IPS-11a (cell line): ENCODE measurements around the gene CABP4.
A peak's percentile ranks its signal among the peaks of the same experiment; 100 is the strongest.

Source experiments
- H3K4me3 ChIP-seq: one replicate; pipeline ENCODE4 v1.5.1; 2013; ENCODE audit warnings: low read depth, low read length, control low read depth

The CABP4 gene

DNA sequence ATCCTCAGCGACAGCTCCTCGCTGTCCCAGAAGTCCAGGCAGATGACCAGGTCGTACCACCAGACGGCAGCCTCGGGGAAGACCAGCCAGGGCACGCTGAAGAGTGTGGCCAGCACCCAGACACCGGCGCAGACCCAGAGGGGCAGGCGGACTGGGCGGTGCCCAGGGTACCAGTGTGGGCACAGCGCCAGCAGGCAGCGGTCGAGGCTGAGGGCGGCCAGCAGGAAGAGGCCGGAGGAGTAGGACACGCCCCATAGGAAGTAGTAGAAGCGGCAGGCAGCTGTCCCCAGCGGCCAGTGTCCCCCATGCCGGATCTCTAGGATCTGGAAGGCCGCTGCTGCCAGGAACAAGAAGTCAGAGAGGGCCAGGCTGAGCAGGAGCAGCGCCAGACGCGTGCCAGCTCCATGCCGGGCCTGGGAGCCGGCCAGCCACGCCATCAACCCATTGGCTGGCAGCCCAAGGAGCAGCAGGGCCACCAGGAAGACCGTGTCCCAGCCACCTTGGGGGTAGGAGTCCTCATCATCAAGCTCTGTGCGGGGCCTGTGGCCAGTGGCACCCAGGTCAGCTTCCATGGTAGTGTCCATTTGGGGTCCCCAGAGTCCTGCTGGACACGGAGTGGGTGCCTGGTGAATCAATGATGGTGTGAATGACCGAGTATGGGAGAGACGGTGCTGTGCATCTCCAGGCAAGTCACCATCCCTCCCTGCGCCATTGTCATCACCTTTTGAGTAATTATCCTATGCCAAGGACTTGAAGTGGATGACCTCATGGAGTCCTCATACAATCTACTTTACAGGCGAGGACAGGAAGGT is 2.8 kb upstream of the CABP4 start, which contains the start of gene GPR152:
Gene GPR152, minus strand, starts transcription at position 589 of the 812 bp plus-strand sequence. Its CDS starts 5 bp downstream, at position 584.
- no peak within 1 kb of the TSS for H3K4me3 ChIP-seq

DNA sequence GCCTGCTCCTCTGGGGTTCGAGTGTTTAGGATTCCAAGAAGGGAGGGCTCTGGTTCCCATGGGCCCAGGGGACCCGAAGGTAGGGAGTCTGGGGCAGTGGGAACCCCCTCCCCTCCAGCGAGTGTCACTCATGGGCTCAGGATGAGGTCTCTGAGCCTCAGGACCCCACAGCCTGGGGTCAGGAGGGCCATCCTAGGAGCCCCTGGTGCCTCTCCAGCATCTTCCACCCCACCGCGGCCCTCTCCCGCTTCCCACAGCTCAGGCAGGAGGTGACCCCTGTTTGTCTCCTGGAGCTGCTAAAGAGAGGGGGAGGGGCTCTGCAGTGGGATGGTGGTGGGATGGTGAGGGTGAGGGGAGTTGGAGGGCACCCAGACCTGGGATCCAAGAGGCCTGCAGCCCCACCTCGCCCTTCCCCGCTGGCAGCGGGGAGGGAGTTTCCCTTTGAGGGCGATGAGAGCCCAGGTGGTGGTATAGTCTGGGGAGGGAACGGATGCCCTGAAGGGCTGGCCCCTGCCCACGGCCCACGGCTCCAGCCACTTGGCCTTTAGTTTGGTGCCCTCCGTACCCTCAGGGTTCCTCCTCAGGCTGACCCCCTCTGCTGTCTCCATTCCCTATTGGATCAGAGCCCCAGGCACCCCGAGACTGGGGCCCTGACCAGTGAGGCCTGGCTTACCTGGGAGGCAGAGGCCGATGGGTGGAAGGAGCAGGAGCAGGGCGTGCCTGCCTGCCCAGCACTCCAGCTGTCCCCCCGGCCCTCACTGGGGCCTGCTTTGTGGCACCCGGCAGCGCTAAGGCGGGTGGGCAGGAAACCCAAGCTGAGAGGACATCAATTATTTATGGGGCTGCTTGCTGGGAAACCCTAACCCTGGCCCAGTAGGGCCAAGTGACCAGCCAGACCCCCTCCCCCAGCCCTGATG is 1.1 kb upstream of the CABP4 start:
- no peak overlapping the region for H3K4me3 ChIP-seq

DNA sequence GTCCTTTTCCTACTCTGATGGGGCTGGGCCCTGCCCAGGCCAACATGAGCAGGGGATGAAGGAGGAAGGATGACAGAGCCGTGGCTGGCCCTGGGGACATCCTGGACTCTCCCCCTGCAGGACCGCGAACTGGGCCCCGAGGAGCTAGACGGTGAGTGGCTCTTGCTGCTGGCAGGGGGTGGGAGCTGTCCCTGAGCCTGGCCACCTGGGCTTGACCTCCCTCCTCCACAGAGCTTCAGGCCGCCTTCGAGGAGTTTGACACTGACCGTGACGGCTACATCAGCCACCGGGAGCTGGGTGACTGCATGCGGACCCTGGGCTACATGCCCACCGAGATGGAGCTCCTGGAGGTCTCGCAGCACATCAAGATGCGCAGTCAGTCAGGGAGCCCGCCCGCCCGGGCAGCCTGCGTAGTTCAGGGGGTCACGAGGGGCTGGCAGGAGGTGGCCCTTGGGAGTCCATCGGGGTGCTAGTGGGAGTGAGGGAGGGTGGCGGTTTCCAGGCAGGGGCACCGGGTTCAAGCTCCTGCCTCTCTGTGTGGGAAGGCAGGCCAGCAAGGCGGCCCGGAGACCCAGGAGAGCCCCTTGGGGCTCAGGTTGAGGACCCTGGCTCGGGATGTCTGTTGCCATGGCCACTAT is 1.0 kb downstream of the CABP4 start:
- no peak overlapping the region for H3K4me3 ChIP-seq

DNA sequence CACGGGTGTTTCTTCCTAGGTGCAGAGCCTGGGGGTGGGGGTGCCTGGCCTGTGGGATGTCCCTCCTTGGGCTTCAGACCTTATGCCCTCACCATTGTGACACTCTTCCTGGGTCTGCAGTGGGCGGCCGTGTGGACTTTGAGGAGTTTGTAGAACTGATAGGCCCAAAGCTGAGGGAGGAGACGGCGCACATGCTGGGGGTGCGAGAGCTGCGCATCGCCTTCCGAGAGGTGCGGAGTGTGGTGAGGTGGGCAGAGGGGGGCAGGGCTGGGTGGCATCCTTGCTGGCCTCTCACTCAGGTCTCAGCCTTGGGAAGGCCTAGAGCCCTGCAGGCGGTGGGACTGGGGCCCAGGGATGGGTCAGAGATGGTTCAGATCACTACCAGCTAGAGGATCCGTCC is 2.3 kb downstream of the CABP4 start:
- H3K4me3 ChIP-seq: no peak overlapping the region

DNA sequence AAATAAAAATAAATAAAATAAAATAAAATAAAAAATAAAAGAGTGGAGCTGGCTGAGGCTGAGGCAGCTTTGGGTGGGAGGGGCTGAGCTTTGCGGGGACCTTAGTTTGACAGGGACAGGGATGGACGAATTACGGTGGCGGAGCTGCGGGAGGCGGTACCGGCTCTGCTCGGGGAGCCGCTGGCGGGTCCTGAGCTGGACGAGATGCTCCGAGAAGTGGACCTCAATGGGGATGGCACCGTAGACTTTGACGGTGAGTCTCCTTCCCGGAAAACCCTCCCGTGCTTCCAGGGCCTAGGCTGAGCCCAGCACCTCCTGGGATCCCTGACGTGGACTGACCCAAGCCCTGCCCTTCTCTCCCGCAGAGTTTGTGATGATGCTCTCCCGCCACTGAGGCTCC is 3.1 kb downstream of the CABP4 start:
- H3K4me3 ChIP-seq: no peak overlapping the region

DNA sequence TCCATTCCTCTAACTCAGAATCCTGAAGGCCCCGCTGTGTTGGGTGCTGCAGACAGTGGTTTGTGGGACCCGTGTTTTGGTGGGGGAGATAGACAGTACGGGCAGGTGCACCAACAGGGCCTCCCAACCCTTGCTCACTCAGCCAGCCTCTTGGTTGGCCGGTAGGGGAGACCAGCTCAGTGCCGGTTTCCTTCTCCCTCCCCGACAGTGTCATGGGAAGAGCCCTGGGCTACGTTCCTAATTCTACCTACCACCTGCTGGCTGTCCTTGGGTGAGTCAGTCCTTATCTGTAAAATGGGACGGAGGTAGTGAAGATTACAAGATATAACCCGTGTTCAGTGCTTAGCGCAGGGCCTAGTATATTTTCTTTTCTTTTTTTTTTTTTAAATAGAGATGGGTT is 8.0 kb downstream of the CABP4 start:
- no peak overlapping the region for H3K4me3 ChIP-seq

DNA sequence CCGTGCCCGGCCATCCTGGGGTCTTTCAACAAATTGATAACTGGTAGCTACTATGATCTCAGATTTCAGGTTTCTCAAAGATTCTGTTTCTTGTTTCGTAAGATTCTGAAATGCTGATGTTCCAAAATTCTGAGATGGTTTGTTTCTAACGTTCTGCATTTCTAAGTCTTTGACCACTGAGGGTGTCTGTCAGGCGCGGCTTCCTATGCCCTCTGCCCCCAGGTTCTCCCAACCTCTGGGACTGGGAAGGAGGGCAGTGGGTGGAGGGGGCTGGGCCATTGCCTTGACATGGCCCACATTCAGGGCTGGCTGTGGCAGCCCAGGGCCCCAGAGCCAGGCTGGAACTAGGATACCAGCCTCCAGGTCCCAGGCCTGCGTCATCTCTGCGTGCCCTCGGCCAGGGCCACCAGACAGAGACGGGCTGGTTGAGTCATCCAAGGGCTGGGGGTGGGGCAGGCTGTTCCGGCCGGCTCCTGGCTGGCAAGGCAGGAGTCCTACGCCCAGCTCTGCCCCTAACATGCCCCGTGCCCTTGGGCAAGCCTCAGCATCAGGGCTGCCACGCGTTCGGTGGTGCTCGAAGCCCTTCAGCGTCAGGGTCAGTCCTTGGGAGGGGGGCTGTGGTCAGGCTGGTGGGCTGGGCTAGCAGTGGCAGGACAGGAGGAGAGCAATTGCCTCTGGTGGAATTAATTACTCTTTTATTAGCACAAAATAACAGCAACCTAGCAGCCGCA is 8.7 kb downstream of the CABP4 start:
- no peak overlapping the region for H3K4me3 ChIP-seq

DNA sequence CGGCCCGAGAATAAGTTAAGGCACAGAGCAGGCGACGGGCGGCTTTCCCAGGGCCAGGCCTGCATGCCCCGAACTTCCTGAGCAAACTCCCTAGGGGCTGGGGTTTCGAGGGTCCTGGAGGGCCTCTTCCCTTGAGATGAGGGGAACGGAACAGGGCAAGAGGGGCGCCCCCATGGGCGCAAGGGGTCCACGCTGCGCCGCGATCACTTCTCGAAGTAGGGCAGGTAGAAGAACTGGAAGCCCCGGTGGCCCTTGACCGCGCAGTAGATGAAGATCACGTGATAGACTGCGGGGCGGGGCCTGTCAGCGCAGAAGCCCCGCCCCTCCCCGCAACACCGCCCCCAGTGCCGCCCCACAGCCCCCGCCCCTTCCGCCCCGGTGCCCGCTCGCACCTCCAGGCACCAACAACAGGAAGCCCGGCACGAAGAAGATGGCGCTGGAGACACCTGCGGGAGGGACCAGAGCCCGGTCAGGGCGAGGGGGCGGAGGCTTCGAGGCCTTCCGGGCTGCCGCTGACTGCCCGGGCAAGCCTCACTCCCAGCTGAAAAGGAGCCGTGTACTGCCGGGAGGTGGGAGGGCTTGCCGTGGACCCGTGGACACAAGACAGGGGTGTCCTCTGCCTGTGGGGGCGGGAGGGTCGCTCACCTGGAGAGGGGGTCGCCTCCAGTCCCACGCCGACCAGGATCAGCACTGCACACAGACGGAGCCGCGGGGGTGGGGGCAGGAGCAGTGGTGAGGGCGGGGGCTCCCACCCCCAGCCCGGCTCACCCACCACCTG is 9.4 kb downstream of the CABP4 start:
- H3K4me3 ChIP-seq: peak overlapping the region; percentile 77

DNA sequence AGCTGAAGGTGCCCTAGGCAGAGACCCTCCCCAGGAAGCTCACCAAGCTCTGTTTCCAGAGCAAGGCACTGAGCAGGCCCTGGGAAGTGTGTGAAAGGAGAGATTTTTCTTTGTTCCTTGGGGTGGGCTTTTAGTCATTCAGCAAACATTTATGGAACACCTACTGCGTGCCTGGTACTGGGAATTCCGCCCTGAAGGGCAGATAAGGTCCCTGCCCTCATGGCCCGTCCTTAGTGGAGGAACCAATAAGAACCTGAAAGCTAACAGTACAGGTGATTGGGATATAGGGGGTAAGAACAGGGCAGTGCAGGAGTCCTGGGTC is 10.0 kb downstream of the CABP4 start:
- H3K4me3 ChIP-seq: peak overlapping the region; percentile 77

DNA sequence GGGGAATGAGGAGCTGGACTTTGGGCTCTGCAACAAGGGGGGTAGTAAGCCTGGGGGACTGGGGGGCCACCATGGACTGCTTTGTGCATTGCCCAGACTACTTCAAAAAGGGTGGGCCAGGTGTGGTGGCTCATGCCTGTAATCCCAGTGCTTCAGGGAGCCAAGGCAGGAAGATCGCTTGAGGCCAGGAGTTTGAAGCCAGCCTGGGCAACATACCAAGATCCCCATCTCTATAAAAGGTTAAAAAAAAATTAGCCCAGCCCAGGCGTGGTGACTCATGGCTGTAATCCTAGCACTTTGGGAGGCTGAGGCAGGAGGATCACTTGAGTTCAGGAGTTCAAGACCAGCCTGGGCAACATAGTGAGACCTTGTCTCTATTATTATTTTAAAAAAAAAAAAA is 10.4 kb downstream of the CABP4 start:
- H3K4me3 ChIP-seq: peak overlapping the region; percentile 77

DNA sequence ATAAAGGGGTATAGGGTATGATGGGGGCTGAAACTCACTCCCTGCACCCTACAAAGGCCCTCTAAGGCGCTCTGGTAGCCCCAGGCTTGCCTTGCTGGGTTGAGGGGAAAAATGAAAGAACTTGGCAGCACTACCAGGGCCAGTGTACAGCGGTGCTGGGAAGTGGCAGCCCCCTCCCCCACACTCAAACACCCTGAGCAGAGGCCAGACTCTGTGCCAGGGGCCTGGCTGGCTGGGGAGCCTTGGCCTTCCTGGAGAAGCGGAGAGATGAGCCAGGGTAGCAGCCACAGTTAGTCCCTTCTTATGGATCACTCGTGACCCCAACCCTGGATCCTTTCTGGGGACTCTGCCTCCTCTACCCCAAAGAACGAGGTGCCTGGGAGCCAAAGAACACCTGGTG is 11.2 kb downstream of the CABP4 start:
- H3K4me3 ChIP-seq: no peak overlapping the region

DNA sequence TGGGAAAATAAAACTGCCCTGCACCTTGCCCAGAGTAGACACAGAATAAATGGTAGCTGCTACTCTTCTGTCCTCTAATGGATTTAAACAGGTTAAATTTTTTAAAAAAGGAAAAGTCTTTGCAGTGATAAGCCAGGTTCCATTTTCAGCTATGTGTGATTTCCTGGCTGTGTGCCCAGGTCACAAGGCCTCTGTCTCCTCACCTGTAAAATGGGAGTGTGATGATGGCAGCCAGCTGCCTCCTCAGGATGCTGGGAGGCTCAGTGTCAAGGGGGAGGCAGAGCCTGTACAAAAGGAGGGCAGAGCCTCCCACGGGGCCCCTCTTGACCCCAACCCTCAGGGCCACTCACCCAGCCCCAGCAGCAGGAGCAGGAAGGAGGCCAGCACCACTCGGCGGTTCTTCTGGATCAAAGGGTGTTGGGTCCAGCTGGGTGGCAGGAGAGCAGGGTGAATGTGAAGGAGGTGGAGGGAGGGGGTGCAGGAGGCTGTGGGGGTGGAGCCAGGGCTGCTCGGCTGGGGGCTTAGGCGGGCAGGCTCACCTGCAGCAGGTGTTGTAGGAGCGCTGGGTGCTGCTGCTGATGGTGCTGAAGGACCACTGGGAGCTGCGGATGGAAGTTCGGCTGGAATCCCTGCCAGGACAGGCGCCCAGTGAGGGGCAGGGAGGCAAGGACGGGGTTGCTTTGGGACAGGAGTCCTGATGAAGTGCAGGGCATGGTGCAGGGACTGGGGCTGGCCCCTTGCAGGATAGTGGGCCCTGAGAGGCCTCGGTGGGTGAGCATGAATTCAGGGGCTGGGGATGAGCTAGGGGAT is 12.0 kb downstream of the CABP4 start:
- H3K4me3 ChIP-seq: no peak overlapping the region

DNA sequence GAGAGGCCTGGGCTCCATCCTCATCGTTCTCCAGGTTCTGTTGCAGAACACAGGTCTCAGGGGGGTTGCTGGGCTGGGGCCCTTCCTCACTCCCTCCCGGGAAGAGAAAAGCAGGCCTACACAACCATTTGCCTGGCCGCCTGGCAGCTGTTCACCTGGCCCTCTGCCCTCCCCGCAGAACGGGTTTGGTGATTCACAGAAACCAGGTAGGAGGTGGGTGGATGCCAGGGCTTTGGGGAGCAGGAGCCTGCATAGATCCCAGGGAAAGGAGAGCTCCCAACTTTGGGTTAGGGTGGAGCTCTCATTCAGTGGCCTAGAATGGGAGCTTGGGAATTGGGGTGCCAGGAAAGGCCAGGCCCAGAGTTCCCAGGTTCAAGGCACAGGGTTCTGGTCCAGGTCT is 12.9 kb downstream of the CABP4 start:
- H3K4me3 ChIP-seq: peak overlapping the region; percentile 73

DNA sequence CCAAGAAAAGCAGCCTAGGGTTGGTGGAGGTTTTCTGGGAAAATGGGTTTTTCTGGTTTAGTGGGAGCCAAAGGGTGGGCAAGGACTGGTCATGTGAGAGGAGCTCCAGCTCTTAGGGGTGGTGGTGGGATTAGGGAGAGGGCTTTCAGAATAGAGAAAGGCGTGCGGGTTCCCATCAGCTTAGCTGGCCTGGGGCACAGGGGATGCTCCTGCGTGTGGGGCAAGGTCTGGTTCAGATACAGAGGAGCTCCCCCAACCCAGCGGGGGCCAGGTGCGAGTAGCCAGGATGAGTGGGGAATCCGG is 13.3 kb downstream of the CABP4 start:
- H3K4me3 ChIP-seq: peak overlapping the region; percentile 73

DNA sequence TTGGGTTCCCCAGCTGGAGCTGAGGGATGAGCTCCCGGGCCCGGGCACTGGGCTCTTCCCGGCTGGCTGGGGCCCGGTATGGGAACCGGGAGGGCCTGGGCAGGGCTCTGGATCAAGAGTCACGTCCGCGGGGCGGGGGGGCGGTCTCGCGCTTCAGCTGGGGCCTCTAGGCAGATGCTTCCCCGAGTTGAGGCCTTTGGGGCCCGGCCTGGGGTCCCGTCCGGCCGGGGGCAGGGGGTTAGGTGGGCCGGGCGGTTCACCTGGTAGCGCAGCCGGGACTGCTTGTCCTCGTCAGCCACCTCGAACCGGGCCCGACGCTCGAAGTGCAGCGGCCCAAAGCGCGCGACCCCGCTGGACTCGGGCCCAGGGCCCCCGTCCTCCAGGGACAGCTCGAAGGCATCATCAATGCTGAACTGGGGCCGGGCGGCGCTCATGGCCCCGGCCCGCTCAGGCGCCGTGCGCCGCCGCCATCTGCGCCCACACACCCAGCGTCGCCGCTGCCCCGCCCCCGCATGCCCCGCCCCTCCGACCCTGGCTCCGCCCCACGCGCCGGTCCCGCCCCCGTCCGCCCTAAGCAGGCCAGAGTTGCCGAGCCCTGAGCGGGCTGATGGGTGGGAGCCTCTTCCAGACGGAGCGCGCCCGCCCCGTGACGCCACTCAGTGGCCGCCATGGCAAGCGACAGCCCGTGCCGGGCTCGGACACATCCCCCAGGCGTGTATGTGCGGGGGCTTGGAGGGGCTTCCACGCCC is 13.8 kb downstream of the CABP4 start, which contains the start of gene TMEM134:
Gene TMEM134, minus strand, starts transcription at position 493 of the 749 bp plus-strand sequence. Its CDS starts 59 bp downstream, at position 434.
- H3K4me3 ChIP-seq: peak within 1 kb of the TSS; percentile 73

DNA sequence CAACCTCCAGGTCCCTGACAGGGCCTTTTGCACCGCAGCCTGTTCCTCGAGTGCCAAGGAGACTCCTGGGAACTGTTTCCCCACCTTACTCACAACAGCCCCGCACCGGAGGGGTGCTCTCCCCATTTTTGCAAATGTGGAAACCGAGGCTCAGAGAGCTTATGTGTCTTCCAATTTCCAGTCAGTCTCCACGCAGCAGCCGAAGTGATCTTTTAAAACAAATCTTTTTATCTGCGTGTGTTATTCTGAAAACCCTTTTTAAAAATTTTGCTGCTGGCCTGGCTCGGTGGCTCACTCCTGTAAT is 14.3 kb downstream of the CABP4 start:
- H3K4me3 ChIP-seq: peak overlapping the region; percentile 31

DNA sequence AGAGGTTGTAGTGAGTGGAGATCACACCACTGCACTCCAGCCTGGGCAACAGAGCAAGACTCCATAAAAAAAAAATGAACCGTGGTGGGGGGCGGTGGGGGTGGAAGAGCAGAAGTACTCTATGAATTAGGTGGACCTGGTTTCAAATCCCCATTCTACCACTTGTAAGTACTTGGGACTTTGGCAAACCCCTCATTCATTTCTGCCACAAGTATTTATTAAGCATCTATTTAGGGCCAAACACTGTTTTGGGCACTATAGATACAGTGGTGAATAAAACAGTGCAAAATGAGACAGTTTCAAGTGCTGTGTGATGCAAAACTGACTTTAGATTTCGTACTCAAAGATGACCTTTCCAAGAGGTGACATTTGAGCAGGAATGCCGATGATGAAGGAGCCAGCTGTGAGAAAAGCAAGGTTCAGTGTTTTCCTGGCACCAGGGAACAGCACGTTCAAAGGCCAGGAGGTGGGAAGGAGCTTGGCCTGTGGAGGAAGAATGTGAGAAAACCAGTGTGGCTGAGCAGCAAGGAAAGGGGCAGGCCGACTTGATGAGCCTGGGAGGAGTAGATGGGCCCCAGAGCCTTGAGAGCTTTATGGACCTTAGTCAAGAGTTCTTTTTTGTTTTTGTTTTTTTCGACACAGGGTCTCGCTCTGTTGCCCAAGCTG is 15.3 kb downstream of the CABP4 start:
- H3K4me3 ChIP-seq: no peak overlapping the region

DNA sequence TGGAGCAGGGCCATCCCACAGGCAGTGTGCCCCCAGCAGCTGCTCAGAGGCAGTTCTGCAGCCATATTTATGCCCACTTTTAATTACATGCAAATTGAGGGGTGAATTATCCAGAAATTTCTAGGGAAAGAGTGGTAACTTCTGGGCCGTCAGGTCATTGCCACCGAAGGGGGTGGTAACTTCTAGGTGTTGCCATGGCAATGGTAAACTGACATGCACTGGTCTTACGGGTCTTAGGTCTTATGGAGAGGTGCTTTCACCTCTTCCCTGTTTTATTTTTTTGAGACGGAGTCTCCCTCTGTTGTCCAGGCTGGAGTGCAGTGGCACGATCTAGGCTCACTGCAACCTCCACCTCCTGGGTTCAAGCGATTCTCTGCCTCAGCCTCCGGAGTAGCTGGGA is 17.7 kb downstream of the CABP4 start:
- H3K4me3 ChIP-seq: no peak overlapping the region
